ENCODE data around the gene SRGAP3.

SRGAP3 gene

DNA sequence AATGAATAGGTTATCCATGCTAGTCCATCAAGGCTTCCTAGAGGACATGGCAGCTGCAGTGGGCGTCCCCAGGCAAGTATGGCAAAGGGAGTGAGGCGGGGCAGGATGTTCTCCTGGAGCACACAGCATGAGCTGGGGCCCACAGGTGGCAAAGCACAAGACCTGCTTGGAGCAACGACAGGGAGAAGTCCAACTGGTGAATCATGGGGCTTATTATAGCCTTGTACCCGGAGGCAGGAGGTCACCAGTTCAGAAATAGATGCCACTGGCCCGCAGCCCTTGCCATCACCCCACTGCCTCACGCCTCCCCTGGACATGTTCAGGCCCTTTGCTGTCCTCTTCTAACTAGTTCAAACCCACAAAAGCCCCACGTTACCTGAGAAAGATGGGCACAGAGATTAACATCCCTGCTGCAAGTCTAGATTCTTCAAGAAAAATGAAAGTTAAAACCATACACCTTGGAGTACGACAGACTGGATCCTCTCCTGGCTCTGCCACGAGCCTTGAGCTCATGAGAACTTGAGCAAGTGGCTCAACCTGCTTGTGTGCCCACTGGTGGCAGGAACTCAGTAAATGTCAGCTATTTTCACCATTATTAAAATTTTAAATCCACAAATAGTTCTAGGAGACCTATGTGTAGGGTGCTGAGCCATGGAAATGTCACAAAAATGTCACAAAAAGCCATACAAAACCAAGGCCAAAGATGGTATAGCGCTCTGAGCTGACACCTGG, 1.8 kb upstream of the SRGAP3 start:
- no peak for DNase-seq

DNA sequence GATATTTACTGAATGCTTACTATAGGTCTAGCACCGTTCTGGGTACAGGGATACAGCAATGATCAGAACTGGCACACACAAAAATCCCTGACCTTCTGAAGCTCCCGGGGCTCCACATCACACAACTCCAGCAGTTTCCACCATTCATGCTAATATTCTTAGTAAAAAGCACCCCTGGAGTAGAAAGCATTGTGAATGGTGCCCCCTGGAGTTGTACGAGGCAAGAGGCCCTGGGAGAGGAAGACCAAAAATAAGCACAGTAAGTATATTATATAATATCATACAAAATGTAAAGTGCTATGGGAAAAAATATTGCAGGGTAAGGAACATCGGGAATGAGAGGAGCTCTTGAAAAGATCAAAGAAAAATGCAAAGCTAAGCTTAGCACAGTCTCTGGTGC, 790 bp upstream of the SRGAP3 start:
- no peak for DNase-seq

DNA sequence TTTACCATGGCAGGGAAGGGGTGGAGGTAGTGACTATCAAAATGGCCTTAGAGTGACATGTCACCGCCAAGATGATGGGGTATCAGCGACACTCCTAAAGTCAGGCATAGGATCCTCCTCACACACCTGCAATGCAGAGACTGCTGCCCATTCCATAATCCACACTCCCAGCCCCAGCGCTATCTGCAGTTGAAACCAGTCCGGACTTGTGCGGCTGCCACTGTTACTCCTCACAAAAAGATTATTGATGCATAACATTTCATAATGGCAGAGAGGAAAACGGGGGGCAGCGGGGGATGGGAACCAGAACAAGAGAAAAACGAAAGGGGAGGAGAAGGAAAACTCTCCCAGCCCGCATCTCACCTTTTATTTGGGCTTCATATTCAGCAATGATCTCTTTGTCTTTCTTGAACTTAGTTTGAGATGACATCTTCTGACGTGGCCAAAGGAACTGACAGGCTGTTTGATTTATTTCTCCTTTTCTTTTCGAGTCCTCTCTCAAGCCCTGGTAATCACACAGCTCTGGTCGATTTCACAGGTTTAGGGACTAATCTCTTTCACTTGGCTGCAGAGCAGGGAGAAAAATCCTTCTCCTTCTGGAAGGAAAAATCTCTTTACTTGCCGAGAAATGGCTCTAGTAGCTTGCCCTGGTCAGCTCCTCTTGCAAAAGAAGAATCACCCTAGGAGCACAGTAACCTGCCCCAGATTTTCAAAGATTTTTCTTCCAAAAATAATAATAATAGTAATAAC, 749 bp downstream of the SRGAP3 start:
- DNase-seq = no peak

DNA sequence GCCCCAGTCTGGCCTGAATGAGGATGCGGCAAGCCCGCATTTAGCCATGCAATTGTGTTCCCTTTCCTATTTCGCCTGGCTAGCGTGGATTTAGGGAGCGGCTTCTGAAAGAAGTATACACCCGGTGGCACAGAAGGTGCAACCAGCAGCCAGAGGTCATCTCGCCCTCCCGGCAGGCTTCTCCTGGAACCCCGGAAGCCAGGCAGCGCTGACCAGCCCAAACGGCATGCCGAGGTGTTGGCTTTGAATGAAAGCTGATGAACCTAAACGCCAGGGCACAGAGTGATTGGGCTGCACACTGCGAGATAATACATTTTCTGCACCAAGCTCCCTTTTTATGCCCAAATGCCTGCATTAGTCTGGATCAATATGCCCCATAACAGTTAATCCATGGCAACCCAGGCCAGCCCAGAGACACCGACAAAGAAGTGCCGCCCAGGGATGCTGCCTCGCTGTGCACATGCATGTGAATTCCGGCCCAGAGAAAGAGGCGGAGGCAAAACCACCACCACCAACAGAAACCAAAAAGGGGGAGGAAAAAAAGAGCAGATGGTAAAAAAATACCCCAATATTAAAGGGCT, 1.4 kb downstream of the SRGAP3 start:
- DNase-seq = no peak

DNA sequence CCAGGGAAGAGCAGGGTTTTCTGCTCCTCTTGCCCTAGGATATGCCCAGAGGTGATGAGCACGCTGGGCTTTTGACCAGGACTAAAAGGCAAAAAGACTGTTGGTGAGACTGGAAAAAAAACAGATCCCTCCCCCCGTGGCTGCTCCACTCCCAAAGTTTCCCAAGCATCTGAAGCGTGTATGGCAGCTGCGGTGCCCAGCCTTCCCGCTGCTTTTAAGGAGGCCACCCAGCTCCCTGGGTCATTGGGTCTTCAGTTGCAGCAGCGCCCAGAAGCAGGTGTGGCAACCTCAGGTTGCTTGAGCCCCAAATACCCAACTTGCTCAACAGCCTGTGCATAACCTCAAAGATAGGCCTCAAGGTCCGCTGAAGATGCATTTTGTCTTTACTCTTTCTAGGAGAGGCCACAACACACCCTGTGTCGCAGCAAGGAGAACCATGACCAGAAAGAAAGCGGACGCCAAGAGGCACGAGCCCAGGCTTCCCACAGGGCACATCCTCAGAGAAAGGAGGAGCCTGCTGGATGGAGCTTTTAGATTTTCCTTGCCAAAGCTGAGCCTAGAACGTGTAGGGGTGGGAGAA, 2.0 kb downstream of the SRGAP3 start:
- no peak for DNase-seq

DNA sequence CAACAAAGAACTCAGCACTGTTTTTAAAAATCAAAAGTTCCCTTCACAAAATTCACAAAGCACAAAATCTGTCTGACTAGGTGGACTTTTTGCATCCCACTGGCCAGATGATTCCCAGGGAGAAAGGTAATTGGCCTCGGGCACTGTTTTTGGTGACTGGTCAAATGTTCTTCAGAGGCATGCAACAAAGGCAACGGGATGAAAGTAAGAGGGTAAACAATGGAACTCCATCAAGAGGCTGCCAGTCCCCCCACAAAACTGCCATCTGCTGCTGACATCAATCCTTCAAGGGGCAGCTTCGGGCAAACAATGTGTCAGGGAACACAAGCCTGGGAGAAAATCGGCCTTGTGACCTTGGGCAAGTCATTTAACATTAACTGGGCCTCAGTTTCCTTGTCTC, 3.3 kb downstream of the SRGAP3 start:
- no peak for DNase-seq

DNA sequence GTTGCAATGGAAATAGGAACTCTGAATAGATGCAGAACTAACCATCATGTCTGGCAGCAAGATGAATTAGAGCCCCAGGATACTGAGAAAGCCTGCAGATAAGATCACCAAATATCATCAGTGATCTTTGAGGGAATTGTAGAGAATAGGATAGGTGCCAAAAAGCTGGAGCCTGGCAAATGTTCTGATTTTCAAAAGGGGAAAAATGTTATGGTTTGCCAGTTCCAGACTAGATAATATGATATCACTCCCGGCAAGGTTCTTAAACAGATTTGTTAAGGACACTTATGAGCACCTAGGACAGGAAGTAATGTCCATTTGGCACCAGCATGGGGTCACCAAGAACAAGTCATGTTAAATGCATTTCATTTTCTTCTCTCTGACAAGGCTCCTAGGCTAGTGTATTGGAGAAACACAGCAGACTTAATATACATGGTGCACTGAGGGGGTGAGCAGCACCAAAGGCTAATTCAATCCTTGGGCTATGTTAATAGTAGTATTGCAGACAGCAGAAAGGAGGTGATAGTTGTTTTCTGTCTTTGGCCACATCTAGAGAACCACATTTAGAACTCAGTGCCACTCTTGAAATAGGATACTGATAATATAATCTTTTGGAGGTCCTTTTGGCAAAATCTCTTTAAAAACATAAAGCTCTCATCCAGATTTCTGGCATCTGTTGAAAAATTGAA, 4.8 kb downstream of the SRGAP3 start:
- DNase-seq = no peak

DNA sequence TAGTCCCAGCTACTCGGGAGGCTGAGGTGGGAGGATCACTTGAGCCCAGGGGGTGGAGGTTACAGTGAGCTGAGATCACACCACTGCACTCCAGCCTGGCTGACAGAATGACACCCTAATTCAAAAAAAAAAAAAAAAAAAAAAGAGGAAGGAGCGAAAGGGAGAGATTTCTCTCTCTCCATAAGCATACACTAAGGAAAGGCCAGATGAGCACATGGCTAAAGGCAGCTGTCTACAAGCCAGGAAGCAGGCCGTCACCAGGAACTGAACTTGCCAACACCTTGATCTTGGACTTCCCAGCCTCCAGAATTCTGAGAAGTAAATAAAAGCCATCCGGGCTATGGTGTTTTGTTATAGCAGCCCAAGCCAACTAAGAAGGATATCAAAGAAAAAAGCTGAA, 7.5 kb downstream of the SRGAP3 start:
- no peak for DNase-seq

DNA sequence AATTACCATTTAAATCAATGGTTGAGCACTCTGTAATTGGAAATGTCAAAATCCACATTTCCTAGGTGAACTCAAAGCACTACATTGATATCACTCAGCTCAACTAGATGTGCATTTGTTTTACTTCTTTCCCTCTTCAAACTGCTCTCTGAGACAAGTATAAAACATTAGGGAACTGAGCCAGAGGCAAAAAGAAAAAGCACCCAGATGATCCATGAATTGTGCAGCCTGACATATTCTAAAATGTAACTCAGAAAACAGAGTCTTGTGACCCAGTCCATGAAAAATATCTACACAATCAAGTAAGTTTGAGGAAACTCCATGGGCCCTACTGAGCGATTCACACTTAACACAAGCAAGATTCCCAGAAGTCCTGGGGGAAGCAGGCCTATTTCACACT, 9.8 kb downstream of the SRGAP3 start:
- no peak for DNase-seq

DNA sequence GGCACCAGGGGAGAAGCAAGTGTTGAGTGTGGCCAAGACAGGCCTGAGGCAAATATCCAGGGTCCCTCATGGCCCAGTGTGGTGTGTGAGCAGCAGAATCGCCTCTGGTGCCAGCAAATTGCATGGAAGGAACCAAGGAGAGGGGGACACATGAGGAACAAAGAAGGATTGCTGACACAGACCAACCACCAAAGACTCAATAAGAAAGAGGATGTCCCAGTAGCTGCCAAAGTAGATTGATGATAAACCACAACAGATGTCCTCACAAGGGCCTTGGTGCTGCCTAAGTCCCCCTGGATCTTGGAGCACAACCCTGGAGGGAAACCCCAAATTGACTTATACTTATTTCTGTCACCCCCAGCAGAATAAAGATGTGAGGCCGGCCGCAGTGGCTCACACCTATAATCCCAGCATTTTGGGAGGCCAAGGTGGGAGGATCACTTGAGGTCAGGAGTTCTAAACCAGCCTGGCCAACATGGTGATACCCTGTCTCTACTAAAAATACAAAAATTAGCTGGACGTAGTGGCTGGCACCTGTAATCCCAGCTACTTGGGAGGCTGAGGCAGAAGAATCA, 10.6 kb downstream of the SRGAP3 start:
- no peak for DNase-seq

DNA sequence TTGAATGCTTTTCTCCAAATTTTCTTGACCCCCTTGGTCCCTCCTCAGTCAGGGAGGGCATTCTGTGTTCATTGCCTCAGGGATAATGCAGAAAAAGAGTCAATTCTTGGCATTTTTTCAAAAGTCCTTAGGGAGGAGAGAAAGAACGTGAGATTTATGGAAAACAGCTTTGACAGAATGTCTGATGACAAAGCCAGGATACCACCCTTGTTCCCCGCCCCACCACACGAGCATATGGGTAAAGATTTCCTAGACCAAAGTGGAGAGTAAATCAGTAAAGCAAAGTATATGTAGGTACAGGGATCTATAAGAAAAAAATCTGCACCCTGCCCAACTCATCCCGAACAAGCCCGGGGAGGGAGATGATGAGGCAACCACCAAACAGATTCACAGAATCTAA, 11.2 kb downstream of the SRGAP3 start:
- no peak for DNase-seq

DNA sequence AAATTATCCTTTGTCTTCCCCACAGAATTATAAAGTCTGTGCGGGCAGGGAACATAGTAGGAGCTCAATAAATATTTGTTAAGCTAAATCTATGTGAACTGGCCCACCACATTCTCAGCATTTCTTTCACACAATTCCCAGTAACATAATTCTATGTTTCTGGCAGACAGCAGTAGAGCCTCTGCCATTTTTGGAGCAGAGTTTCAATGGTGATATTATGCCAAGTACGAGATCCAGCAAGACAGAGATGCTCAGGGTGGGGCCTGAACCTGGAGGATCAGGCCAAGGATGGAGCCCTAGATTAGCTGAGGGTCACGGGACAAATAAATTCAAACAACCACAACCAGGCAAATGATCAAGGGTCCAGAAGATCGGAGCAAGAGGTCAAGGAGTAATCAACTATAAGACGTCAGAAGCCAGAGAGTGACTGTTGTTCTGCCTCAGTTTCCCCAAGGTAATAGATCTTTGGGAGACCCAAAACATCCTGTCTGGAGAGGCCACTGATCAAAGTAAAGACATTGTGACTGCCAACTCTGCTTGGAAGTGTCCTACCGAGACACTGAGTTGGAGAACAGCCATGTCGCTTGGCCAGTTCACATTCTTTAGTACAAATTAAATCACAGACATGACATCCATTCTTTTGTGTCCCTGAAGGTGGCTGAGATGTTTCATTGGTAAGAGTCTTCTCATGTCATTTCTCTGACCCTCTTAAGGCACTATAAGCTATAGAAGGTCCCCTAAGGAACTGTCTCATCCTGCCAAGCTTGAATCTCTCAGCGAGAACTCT, 15.4 kb downstream of the SRGAP3 start:
- DNase-seq = no peak

DNA sequence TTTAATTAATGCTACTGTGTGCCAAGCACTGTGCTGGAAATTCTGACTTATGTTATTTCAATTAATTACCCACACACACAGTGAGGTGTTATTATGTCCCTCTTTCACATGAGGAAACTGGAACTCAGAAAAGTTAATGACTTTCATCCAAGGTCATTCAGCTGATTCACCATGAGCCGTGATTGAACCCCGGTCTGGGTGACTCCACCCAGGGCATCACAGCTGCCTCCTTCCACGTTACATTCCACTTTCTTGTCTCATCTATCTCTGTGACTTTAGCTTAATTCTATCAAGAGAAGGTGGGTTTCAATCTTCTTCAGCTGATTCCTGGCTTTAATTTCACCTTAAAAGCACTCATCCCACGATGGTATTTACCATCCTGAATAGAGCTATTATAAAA, 16.3 kb downstream of the SRGAP3 start:
- no peak for DNase-seq

DNA sequence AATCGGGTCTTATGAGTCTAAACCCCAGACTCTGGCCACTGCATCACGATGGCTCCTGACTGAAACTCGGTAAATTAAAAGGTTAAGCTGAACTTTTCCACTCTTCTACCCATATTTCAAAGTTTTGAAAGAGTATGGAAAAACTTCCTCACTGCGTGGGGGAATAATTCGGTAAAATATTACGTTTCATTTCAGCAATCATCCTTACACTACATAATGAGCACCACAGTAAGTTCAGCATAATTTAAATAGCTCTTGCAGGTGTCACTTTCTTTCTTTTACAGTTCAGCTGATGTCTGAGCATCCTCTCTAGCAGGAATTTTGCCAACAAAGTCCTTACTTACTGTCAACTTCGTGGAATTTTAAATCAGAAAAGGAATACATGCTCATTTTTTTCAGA, 17.5 kb downstream of the SRGAP3 start:
- no peak for DNase-seq

DNA sequence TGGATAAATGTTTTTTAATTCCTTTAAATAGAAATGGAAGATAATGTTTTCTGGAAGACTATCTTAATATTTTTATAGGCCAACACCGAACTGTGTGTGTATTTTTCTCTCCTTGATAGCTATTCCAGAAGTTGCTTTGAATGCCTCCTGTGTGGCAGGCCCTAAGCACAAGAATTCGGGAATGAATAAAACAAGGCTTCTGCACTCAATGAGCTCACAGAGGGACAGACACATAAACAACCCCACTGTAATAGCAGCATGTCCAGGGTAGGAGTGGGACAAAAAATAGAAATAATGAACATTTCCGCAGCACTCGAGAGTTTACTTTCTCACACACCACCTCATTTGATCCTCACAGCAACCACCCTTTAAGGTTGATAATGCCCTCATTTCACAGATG, 18.0 kb downstream of the SRGAP3 start:
- no peak for DNase-seq

DNA sequence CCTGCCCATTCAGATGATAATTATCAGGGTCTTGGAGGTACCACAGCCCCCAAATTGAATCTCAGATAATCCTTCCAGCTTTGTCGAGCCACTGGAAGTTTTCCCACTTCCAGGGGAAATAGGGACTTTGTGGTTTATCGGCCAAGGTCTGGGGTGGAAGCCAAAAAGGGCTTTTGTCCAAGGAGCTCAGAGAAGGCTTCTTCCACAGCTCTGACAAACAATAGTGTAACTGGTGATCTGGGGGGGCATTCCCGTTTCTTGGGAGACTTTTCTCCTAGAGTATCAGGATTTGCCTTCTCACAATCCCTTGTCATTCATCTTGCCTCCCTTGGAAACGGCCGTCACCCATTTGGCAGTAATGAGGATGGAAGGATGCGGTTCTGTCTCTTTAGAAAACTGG, 18.4 kb downstream of the SRGAP3 start:
- no peak for DNase-seq

DNA sequence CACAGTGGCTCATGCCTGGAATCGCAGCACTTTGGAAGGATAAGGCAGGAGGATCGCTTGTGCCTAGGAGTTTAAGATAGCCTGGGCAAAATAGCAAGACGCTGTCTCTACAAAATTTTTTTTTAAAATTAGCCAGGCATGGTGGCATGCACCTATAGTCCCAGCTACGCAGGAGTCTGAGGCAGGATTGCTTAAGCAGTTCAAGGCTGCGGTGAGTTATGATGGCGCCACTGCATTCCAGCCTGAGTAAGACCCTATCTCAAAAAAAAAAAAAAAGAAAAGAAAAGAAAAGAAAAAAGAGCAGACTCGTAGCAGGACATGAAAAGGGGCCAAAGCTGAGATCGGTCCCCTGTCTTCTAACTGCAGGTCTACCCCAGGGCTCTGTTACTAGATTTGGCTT, 18.9 kb downstream of the SRGAP3 start:
- no peak for DNase-seq

DNA sequence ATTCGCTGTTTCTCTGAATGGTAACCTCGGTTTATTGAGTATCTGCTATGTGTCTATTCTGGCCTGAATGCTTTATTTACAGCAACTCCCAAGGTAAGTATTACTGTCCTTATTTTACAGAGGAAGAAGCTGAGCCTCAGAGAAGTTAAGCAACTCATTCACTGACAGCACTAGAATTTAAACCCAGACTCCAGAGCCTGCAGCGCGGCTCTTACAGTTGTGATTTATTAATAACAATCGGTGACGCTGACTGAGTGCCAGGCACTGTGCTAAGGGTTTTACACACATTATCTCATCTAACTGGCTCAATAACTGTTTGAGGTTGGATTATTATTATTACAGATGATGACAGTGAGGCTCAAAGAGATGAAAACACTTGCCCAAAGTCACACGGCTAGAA, 19.6 kb downstream of the SRGAP3 start:
- DNase-seq = no peak

DNA sequence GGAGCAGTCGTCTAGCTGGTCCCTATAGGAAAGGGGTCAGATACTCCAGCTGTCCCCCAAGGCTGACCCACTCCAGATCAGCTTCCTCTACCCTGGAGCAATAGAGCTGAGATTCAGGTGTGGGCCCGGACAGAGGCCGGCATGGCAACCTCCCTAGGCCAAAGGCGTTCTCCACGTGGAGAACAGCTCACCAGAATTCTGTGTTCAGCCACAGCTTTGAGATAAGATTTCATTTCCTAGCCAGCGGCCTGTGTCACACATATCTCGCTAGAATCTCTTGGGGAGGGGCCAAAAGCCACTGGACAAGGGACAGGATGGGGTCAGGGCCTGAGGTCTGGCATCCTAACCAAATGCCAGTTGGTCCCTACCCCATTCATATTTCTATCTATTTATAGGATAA, 20.1 kb downstream of the SRGAP3 start:
- no peak for DNase-seq

DNA sequence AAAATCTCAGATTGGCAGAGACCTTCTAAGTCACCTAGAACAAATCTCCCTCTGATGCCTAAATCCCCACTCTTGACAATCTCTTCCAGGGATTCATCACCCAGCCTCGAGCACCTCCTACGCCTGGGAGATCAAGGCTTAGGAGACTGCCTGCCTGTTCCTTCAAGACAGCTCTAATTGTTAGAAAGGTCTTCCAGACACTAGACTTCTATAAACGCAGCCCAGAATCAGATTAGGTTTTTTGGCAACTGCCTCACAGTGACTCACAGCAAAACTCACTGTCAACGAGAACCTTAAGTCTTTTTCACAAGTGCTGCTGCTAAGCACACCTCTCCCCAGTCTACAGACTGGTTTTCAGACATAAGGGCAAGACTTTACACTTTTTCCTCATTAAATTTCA, 23.1 kb downstream of the SRGAP3 start:
- no peak for DNase-seq

DNA sequence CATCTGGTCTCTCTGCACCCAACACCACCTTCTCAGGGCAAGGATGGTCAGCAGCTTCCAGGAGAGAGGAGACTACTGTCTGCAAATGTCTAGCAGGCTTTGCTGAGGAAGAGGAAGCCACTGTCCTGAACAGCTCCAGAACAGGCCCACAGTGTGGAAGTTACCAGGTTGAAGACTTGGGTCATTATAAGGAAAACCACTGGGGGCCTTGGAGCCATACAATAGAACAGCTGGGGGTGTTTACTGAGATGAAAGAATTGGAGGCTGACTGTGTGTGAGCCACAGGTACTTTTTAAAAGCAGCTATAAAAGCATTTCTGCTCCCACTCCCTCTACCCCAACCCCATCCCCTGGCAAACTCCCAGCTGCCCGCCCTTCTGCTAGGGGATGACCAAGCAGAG, 24.2 kb downstream of the SRGAP3 start:
- no peak for DNase-seq

DNA sequence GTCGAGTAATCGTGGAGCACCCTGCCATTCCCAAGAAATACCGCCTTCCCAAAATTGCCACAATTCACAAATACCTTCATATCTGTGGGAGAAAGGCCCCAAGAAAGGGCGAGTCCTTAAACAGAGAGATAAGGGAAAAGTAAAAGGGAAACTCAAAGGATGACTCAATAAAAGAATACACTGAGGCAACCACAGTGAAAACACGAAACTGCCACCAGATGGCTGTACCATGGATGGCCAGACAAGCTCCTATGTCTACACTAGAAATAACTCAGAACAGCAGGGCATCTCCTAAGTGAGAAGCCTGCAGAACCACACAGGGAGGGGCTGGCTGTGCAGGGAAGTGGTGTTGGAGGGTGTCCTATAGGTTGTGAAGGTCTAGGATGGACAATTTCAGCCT, 25.0 kb downstream of the SRGAP3 start:
- DNase-seq = no peak
